ENCODE results near the gene TRIM63.

DNA sequence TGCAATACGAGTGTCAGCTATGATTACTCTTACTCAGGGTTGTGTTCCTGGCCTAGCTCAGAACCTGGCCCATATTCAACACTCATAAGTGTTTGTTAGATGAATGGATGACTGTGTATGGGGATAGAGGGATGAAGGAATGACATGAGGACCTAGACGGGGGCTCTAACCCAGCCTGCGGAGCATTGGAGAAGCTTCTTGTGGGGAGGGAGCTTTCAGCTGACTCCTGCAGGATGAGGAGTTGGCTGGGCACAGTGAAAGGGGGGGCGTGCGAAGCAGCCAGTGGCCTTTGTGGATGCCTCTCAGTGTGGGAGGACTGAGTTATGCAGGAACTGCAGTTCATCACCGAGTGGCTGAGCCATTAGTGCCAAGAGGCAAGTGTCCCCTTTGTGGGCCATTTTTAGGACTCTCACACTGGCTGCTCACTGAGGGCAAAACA, 47.1 kb downstream of the TRIM63 start:
- TF ChIP-seq GATA3 (IDR thresholded peaks at IDR 0.05; ENCODE audit: low read depth, low read length) = no peak
- TF ChIP-seq GATA2 (IDR thresholded peaks at IDR 0.05; ENCODE audit: low read depth, low read length) = no peak
